ENCODE measurements around the gene MIS18BP1. TPM values are rescaled to one million over a fixed set of nuclear protein-coding genes. Genes with fewer than 3 reads are reported as not detected.

The MIS18BP1 gene
- polyA plus RNA-seq, 1 of the 3 experiments (the other 2 are of a cell fraction): 2.6 TPM

DNA sequence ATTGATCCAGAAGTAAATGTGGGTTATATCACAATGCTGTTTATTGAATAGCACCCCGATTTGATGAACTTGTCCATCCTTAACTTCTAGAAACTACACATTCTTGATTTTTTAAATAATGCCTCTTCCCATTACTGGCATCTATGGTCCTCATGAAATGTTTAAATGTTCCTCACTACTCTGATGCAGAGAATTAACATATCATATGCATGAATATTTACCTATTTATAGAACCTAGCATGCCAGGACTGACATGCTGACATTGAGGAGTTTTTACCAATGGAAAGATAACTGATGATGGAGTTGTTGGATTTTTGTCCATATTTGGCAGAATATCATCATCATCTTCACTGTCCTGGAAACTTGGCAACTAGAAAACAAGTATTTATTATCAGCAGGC is 42.8 kb downstream of the MIS18BP1 start:
- H3K9ac ChIP-seq: no peak overlapping the region
- no peak for DNase-seq
- no peaks in the 10 kb centered on the region for H3F3A ChIP-seq (replicated peaks; ENCODE audit: insufficient read depth)
- no peak overlapping the region for H3K4me3 ChIP-seq (ENCODE audit: low read depth in 2 of 2, low read length in 1 of 2)
- H3K4me2 ChIP-seq: no peak overlapping the region
- ChIA-PET POLR2A (no interaction called here), CTCF (no interaction called here)
- H2AFZ ChIP-seq (ENCODE audit: low read depth): no peak overlapping the region
- no peaks in the 10 kb centered on the region for H3K4me1 ChIP-seq (ENCODE audit: control insufficient read depth in 1 of 2, insufficient read depth in 2 of 2, low read depth in 1 of 2, low read length in 1 of 2)
- TF ChIP-seq FOSL2 (IDR thresholded peaks at IDR 0.05; ENCODE audit: borderline replicate concordance, low read depth): no peak
- TF ChIP-seq TEAD4 (IDR thresholded peaks at IDR 0.05; ENCODE audit: borderline replicate concordance, insufficient read depth): no peak
- no peak for TF ChIP-seq RAD21 (IDR thresholded peaks at IDR 0.05; ENCODE audit: low read length)
- TF ChIP-seq, protein P1, sequence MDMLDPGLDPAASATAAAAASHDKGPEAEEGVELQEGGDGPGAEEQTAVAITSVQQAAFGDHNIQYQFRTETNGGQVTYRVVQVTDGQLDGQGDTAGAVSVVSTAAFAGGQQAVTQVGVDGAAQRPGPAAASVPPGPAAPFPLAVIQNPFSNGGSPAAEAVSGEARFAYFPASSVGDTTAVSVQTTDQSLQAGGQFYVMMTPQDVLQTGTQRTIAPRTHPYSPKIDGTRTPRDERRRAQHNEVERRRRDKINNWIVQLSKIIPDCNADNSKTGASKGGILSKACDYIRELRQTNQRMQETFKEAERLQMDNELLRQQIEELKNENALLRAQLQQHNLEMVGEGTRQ (IDR thresholded peaks at IDR 0.05; ENCODE audit: borderline replicate concordance, low read depth, low read length): no peak
- TF ChIP-seq GATA2 (CRISPR knock-in tag; IDR thresholded peaks at IDR 0.05): no peak
- no peak for TF ChIP-seq EZH2phosphoT487 (IDR thresholded peaks at IDR 0.05; ENCODE audit: borderline replicate concordance, low read depth)
- TF ChIP-seq GABPA (IDR thresholded peaks at IDR 0.05; ENCODE audit: low read depth): no peak
- TF ChIP-seq, protein P2, sequence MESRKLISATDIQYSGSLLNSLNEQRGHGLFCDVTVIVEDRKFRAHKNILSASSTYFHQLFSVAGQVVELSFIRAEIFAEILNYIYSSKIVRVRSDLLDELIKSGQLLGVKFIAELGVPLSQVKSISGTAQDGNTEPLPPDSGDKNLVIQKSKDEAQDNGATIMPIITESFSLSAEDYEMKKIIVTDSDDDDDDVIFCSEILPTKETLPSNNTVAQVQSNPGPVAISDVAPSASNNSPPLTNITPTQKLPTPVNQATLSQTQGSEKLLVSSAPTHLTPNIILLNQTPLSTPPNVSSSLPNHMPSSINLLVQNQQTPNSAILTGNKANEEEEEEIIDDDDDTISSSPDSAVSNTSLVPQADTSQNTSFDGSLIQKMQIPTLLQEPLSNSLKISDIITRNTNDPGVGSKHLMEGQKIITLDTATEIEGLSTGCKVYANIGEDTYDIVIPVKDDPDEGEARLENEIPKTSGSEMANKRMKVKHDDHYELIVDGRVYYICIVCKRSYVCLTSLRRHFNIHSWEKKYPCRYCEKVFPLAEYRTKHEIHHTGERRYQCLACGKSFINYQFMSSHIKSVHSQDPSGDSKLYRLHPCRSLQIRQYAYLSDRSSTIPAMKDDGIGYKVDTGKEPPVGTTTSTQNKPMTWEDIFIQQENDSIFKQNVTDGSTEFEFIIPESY (IDR thresholded peaks at IDR 0.05; ENCODE audit: borderline replicate concordance, low read depth): no peak
- TF ChIP-seq RCOR1 (IDR thresholded peaks at IDR 0.05; ENCODE audit: low read length): no peak
- H3K9me3 ChIP-seq: no peaks in the 10 kb centered on the region
- H4K20me1 ChIP-seq (ENCODE audit: insufficient read depth): no peaks in the 10 kb centered on the region
- H3K36me3 ChIP-seq (replicated peaks in 1 of 2; ENCODE audit: control insufficient read depth in 1 of 2, insufficient read depth in 2 of 2, low read length in 1 of 2): peaks cover 3 to 6% of the 10 kb centered on the region in 2 experiments
- no peaks in the 10 kb centered on the region for H3K27me3 ChIP-seq (ENCODE audit: insufficient read depth)
- H3K79me2 ChIP-seq (ENCODE audit: insufficient read depth): no peaks in the 10 kb centered on the region
- H3K9me2 ChIP-seq: no peaks in the 10 kb centered on the region
- no peak overlapping the region for H3K27ac ChIP-seq (ENCODE audit: low read depth in 2 of 2, low read length in 1 of 2)
- WGBS (ENCODE audit: low lambda C conversion rate): 92% methylated on average over 1 of the region's 1 CpG

DNA sequence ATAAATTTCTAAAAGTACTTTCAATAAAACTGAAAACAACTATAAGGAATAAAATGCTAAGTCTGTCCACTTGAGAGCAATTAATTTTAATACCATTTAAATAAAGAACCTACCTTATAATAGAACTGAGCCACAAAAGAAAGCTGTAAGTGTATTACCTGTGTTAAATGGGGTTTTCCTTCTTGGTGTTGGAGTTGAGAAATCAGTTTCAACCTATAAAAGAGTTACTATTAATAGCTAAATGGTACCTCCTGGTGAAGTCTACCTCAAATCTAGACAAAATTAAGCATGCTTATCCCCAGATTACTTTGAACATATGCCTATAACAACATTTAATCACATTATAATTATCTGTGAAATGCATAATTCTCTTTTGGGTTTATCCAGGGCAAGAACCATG is 48.8 kb downstream of the MIS18BP1 start:
- DNase-seq: no peak
- CTCF ChIA-PET: no interaction called here
- Histone ChIP-seq H4K20me1 (ENCODE audit: insufficient read depth) (no peaks in the 10 kb centered on the region), H2AFZ (ENCODE audit: low read depth) (no peak overlapping the region), H3K4me2 (no peak overlapping the region), H3K36me3 (replicated peaks in 1 of 2; ENCODE audit: control insufficient read depth in 1 of 2, insufficient read depth in 2 of 2, low read length in 1 of 2) (peaks cover 0 to 6% of the 10 kb centered on the region in 2 experiments), H3K79me2 (ENCODE audit: insufficient read depth) (no peaks in the 10 kb centered on the region), H3K9ac (no peak overlapping the region), H3K9me3 (no peaks in the 10 kb centered on the region), H3K27me3 (ENCODE audit: insufficient read depth) (no peaks in the 10 kb centered on the region), H3F3A (replicated peaks; ENCODE audit: insufficient read depth) (no peaks in the 10 kb centered on the region), H3K4me1 (ENCODE audit: control insufficient read depth in 1 of 2, insufficient read depth in 2 of 2, low read depth in 1 of 2, low read length in 1 of 2) (no peaks in the 10 kb centered on the region), H3K9me2 (no peaks in the 10 kb centered on the region), H3K4me3 (ENCODE audit: low read depth in 2 of 2, low read length in 1 of 2) (no peak overlapping the region), H3K27ac (ENCODE audit: low read depth in 2 of 2, low read length in 1 of 2) (no peak overlapping the region)
- TF ChIP-seq FOXJ3 (CRISPR knock-in tag; IDR thresholded peaks at IDR 0.05): no peak
- TF ChIP-seq, protein P3, sequence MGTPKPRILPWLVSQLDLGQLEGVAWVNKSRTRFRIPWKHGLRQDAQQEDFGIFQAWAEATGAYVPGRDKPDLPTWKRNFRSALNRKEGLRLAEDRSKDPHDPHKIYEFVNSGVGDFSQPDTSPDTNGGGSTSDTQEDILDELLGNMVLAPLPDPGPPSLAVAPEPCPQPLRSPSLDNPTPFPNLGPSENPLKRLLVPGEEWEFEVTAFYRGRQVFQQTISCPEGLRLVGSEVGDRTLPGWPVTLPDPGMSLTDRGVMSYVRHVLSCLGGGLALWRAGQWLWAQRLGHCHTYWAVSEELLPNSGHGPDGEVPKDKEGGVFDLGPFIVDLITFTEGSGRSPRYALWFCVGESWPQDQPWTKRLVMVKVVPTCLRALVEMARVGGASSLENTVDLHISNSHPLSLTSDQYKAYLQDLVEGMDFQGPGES (IDR thresholded peaks at IDR 0.05; ENCODE audit: low read depth, low read length): no peak
- POLR2A ChIA-PET: no interaction called here

All from SK-N-SH (cell line).